Upper lobe of right lung (tissue), 1 donor: Measurements from ENCODE around the gene TIMM44. TPM values are rescaled to one million over a fixed set of nuclear protein-coding genes. Genes with fewer than 3 reads are reported as not detected.
A peak's percentile ranks its signal among the peaks of the same experiment; 100 is the strongest.

Experiments used
- ATAC-seq: fragments of 200-7000 bp; cut with Tn5 transposase; one replicate; pipeline ENCODE4 v1.9.1; 2020; ENCODE audit warnings: mild to moderate bottlenecking, moderate library complexity
- DNase-seq: peaks from one replicate; pipeline ENCODE4 v3.0.0-alpha.2; 2020
- H3K27ac ChIP-seq: fragments of 200-600 bp; one replicate; pipeline ENCODE4 v1.8.0; 2022
- H3K27me3 ChIP-seq: fragments of 200-600 bp; one replicate; pipeline ENCODE4 v1.8.0; 2022; ENCODE audit warnings: mild to moderate bottlenecking
- H3K36me3 ChIP-seq: fragments of 200-600 bp; one replicate; pipeline ENCODE4 v1.8.0; 2022
- H3K4me1 ChIP-seq: fragments of 200-600 bp; one replicate; pipeline ENCODE4 v1.8.0; 2022
- H3K4me3 ChIP-seq: fragments of 200-600 bp; one replicate; pipeline ENCODE4 v1.8.0; 2022; ENCODE audit warnings: mild to moderate bottlenecking
- H3K9me3 ChIP-seq: fragments of 200-600 bp; one replicate; pipeline ENCODE4 v1.8.0; 2022
- CTCF ChIP-seq: fragments of 200-600 bp; IDR thresholded peaks from one replicate; pipeline ENCODE4 v1.8.0; 2022; ENCODE audit warnings: antibody characterized with exemption
- intact Hi-C: fragments of 100-400 bp; cut with DNase I; formaldehyde crosslinking; loops from one replicate; pipeline ENCODE4 v1.11.0; 2022
- total RNA-seq: library from RNA; stranded (reverse); fragmentation: NEBNext Ultra II Directional; extraction: Animal tissue kit (Norgen Biotek cat#: 25700); gene quantifications from one replicate; pipeline ENCODE4 v1.2.1, GENCODE V29; 2021
- donor health status: DM: no; HTN: yes; CAD: no; lungs with severe emphysema.

Gene TIMM44
- total RNA-seq, 1 donor from 2014 or later: 49.8 TPM

GRCh38 chr19:7915250-7916102 is 28.0 kb downstream of the TIMM44 start:
- ATAC-seq (no peak), DNase-seq (peak; percentile 46)
- Histone ChIP-seq H3K9me3 (no peaks in the 10 kb centered on the region), H3K27ac (no peak overlapping the region), H3K4me1 (peaks cover 24% of the 10 kb centered on the region), H3K27me3 (peaks cover 28% of the 10 kb centered on the region), H3K4me3 (peak overlapping the region; percentile 43), H3K36me3 (peaks cover 26% of the 10 kb centered on the region)
- TF ChIP-seq CTCF: no peak
- intact Hi-C loops: no loop called here

- H3K4me3 ChIP-seq: no peak within 1 kb of the TSS
- H3K4me1 ChIP-seq: peaks cover 21% of the 10 kb centered on the region
- peaks cover 35% of the 10 kb centered on the region for H3K36me3 ChIP-seq
- no peak within 1 kb of the TSS for H3K27ac ChIP-seq
- H3K27me3 ChIP-seq: peaks cover 28% of the 10 kb centered on the region
- TF ChIP-seq CTCF: no peak
- DNase-seq: peak; percentile 63
- ATAC-seq: no peak
- intact Hi-C loops: no loop called here
- H3K9me3 ChIP-seq: no peaks in the 10 kb centered on the region
These were observed 28.8 kb downstream of the TIMM44 start, which contains the start of gene TGFBR3L for GRCh38 chr19:7914598-7915045. TSS of gene TGFBR3L (plus strand) at chr19:7914830.

- Histone ChIP-seq H3K9me3 (no peaks in the 10 kb centered on the region), H3K4me3 (no peak overlapping the region), H3K36me3 (peaks cover 39% of the 10 kb centered on the region), H3K27ac (no peak overlapping the region), H3K27me3 (peaks cover 28% of the 10 kb centered on the region), H3K4me1 (peaks cover 19% of the 10 kb centered on the region)
- intact Hi-C loops: no loop called here
- DNase-seq (no peak), ATAC-seq (no peak)
- TF ChIP-seq CTCF: no peak
These were observed 29.4 kb downstream of the TIMM44 start for GRCh38 chr19:7914099-7914498.

GRCh38 chr19:7913652-7914051 is 29.8 kb downstream of the TIMM44 start:
- TF ChIP-seq CTCF: no peak
- Histone ChIP-seq H3K27me3 (peaks cover 26% of the 10 kb centered on the region), H3K36me3 (peaks cover 39% of the 10 kb centered on the region), H3K9me3 (no peaks in the 10 kb centered on the region), H3K4me1 (peaks cover 19% of the 10 kb centered on the region), H3K27ac (no peak overlapping the region), H3K4me3 (no peak overlapping the region)
- intact Hi-C loops: no loop called here
- DNase-seq (no peak), ATAC-seq (no peak)

- peak; percentile 63 for DNase-seq
- no peak for ATAC-seq
These were observed 30.5 kb downstream of the TIMM44 start for GRCh38 chr19:7912697-7913564.

More at GRCh38 chr19:7912697-7913564, 30.5 kb downstream of the TIMM44 start:
- Histone ChIP-seq H3K9me3 (no peaks in the 10 kb centered on the region), H3K4me3 (no peak overlapping the region), H3K27ac (no peak overlapping the region), H3K36me3 (peaks cover 39% of the 10 kb centered on the region), H3K4me1 (peaks cover 17% of the 10 kb centered on the region), H3K27me3 (peaks cover 19% of the 10 kb centered on the region)
- intact Hi-C loops: no loop called here
- TF ChIP-seq CTCF: no peak
